H1 (cell line): ENCODE measurements around the gene SCARF1. TPM values are rescaled to one million over a fixed set of nuclear protein-coding genes. Genes with fewer than 3 reads are reported as not detected.
"Not testable (repeated sequence)": the region's sequence is repeated elsewhere in the genome, so short reads cannot be mapped to it uniquely, and the experiment has no call there.

Experiments used
- CTCF ChIA-PET: fragments of 300-600 bp; sonication (Branson Sonifier 250); formaldehyde crosslinking; loops from one replicate; lab custom pipeline; 2021; ENCODE audit not compliant: partially characterized antibody; lab: Charles Lee
- POLR2A ChIA-PET: fragments of 300-600 bp; sonication (Branson Sonifier 250); formaldehyde crosslinking; loops from one replicate; lab custom pipeline; 2021; ENCODE audit warnings: inconsistent platforms; ENCODE audit not compliant: partially characterized antibody; lab: Charles Lee
- DNase-seq, 2 experiments: peaks; one replicate each; pipeline versions ENCODE4 v3.0.0 to v3.0.0-alpha.2; 2010 to 2022; ENCODE audit warnings: low spot score in 2 of 2, low read depth in 1 of 2, mixed read lengths in 1 of 2
- FAIRE-seq: peaks from 2 replicates; lab custom pipeline; 2011; peaks lifted over from hg19 to GRCh38; lab: Jason Lieb, UNC
- H2AFZ ChIP-seq: 2 replicates; pipeline ENCODE4 v1.8.1; 2012; ENCODE audit warnings: low read length, inconsistent platforms
- H2AK5ac ChIP-seq: 2 replicates; pipeline ENCODE4 v1.6.1; 2013; ENCODE audit warnings: low read depth, low read length
- H2BK120ac ChIP-seq: replicated peaks from 2 replicates; pipeline ENCODE3; 2013; ENCODE audit warnings: low read depth, low read length, inconsistent platforms
- H2BK12ac ChIP-seq: 2 replicates; pipeline ENCODE4 v1.6.1; 2013; ENCODE audit warnings: low read depth, low read length
- H2BK15ac ChIP-seq: 2 replicates; pipeline ENCODE4 v1.6.1; 2013; ENCODE audit warnings: low read length
- H2BK20ac ChIP-seq: 2 replicates; pipeline ENCODE4 v1.6.1; 2013; ENCODE audit warnings: low read length
- H2BK5ac ChIP-seq: 2 replicates; pipeline ENCODE4 v1.6.1; 2013; ENCODE audit warnings: low read depth, low read length
- H3K14ac ChIP-seq: 2 replicates; pipeline ENCODE4 v1.6.1; 2013; ENCODE audit warnings: inconsistent platforms; ENCODE audit not compliant: insufficient read length
- H3K18ac ChIP-seq: 2 replicates; pipeline ENCODE4 v1.6.1; 2013; ENCODE audit warnings: low read length; ENCODE audit errors: extremely low read depth
- H3K23ac ChIP-seq: 2 replicates; pipeline ENCODE4 v1.6.1; 2013; ENCODE audit warnings: inconsistent platforms; ENCODE audit not compliant: insufficient read length
- H3K23me2 ChIP-seq: 2 replicates; pipeline ENCODE4 v1.6.1; 2013; ENCODE audit warnings: low read depth, low read length
- H3K27ac ChIP-seq: 2 replicates; pipeline ENCODE4 v1.6.1; 2011; ENCODE audit warnings: low read depth, low read length, inconsistent platforms
- H3K27me3 ChIP-seq, 4 experiments: replicated peaks in 1 of 4; 1 replicate in 1 of 4; 2 replicates in 3 of 4; pipeline versions ENCODE4 v1.6.1 to v1.8.1; 2011 to 2013; ENCODE audit warnings: low read length in 3 of 4, mild to moderate bottlenecking in 3 of 4, inconsistent platforms in 2 of 4, mixed read lengths in 2 of 4, moderate library complexity in 1 of 4; ENCODE audit not compliant: control insufficient read depth in 3 of 4, insufficient read depth in 3 of 4; ENCODE audit errors: extremely low read depth in 1 of 4
- H3K36me3 ChIP-seq, 4 experiments: 2 replicates each; pipeline versions ENCODE4 v1.6.1 to v1.8.1; 2011 to 2013; ENCODE audit warnings: mild to moderate bottlenecking in 4 of 4, low read length in 3 of 4, moderate library complexity in 2 of 4, control low read depth in 1 of 4, inconsistent platforms in 1 of 4; ENCODE audit not compliant: insufficient read depth in 4 of 4, control insufficient read depth in 2 of 4
- H3K4ac ChIP-seq: replicated peaks from 2 replicates; pipeline ENCODE3; 2013; ENCODE audit warnings: low read length, low read depth, mixed read lengths, inconsistent platforms; ENCODE audit not compliant: insufficient read length
- H3K4me1 ChIP-seq, 4 experiments: replicated peaks in 1 of 4; 1 replicate in 1 of 4; 2 replicates in 3 of 4; pipeline versions ENCODE4 v1.6.1 to v1.8.1; 2011 to 2013; ENCODE audit warnings: low read length in 3 of 4, inconsistent platforms in 2 of 4, mixed read lengths in 1 of 4; ENCODE audit not compliant: insufficient read depth in 4 of 4, control insufficient read depth in 3 of 4
- H3K4me2 ChIP-seq, 2 experiments: 2 replicates each; pipeline versions ENCODE4 v1.6.1 to v1.8.1; 2011 to 2013; ENCODE audit warnings: low read depth in 2 of 2, low read length in 2 of 2, control low read depth in 1 of 2, inconsistent platforms in 1 of 2, mild to moderate bottlenecking in 1 of 2; ENCODE audit not compliant: insufficient read depth in 1 of 2
- H3K4me3 ChIP-seq, 4 experiments: fragments of 200-600, 300-600 bp in 1 of 4; sonication (generic), shearing (Covaris generic), sonication (Bioruptor Twin) in 1 of 4; 2 replicates each; pipeline versions ENCODE4 v1.5.1 to v1.8.1; 2011 to 2016; ENCODE audit warnings: low read length in 4 of 4, low read depth in 3 of 4, control low read depth in 2 of 4, inconsistent platforms in 2 of 4, mild to moderate bottlenecking in 2 of 4, mixed read lengths in 1 of 4, moderate library complexity in 1 of 4; ENCODE audit not compliant: insufficient read depth in 2 of 4; ENCODE audit errors: extremely low read depth in 1 of 4
- H3K56ac ChIP-seq: replicated peaks from 2 replicates; pipeline ENCODE3; 2013; ENCODE audit warnings: low read depth, mild to moderate bottlenecking, mixed read lengths, low read length, inconsistent platforms; ENCODE audit not compliant: insufficient read length
- H3K79me1 ChIP-seq: 2 replicates; pipeline ENCODE4 v1.6.1; 2013; ENCODE audit warnings: low read depth, low read length, control low read depth
- H3K79me2 ChIP-seq, 2 experiments: 2 replicates each; pipeline versions ENCODE4 v1.6.1 to v1.8.1; 2012 to 2013; ENCODE audit warnings: low read length in 2 of 2, mild to moderate bottlenecking in 2 of 2, inconsistent platforms in 1 of 2; ENCODE audit not compliant: insufficient read depth in 2 of 2, control insufficient read depth in 1 of 2
- H3K9ac ChIP-seq, 4 experiments: replicated peaks in 1 of 4; 1 replicate in 1 of 4; 2 replicates in 3 of 4; pipeline versions ENCODE4 v1.6.1 to v1.8.1; 2011 to 2013; ENCODE audit warnings: low read depth in 3 of 4, low read length in 3 of 4, control low read depth in 2 of 4, mild to moderate bottlenecking in 2 of 4, moderate library complexity in 2 of 4, inconsistent platforms in 1 of 4; ENCODE audit errors: extremely low read depth in 1 of 4
- H3K9me3 ChIP-seq, 2 experiments: 2 replicates each; pipeline versions ENCODE4 v1.6.1 to v1.8.1; 2012 to 2013; ENCODE audit warnings: mild to moderate bottlenecking in 2 of 2, moderate library complexity in 2 of 2, control low read depth in 1 of 2, inconsistent platforms in 1 of 2, low read depth in 1 of 2, low read length in 1 of 2, mixed read lengths in 1 of 2; ENCODE audit not compliant: insufficient read depth in 2 of 2
- H4K20me1 ChIP-seq, 2 experiments: replicated peaks in 1 of 2; 2 replicates each; pipeline versions ENCODE3 to v1.8.1; 2011 to 2013; ENCODE audit warnings: inconsistent platforms in 2 of 2, low read length in 2 of 2, mild to moderate bottlenecking in 1 of 2; ENCODE audit not compliant: insufficient read depth in 2 of 2, control insufficient read depth in 1 of 2
- H4K5ac ChIP-seq: 2 replicates; pipeline ENCODE4 v1.6.1; 2013; ENCODE audit warnings: low read length, low read depth, mixed read lengths, inconsistent platforms; ENCODE audit not compliant: insufficient read length
- H4K8ac ChIP-seq: 2 replicates; pipeline ENCODE4 v1.8.0; 2013; ENCODE audit warnings: mild to moderate bottlenecking, moderate library complexity, low read length, inconsistent platforms; ENCODE audit not compliant: insufficient read depth; ENCODE audit errors: extremely low read depth
- H4K91ac ChIP-seq: replicated peaks from 2 replicates; pipeline ENCODE3; 2013; ENCODE audit warnings: low read length, mixed read lengths, inconsistent platforms; ENCODE audit not compliant: insufficient read length
- BACH1 ChIP-seq: IDR thresholded peaks from 2 replicates; pipeline ENCODE4 v1.6.1; 2012; ENCODE audit warnings: low read length, improper control_type of control experiment
- CTBP2 ChIP-seq: IDR thresholded peaks from 2 replicates; pipeline ENCODE4 v1.7.0; 2011; ENCODE audit warnings: borderline replicate concordance, mild to moderate bottlenecking, moderate library complexity, mixed read lengths, low read length; ENCODE audit not compliant: insufficient read depth, insufficient read length
- GTF2F1 ChIP-seq: IDR thresholded peaks from 2 replicates; pipeline ENCODE4 v1.6.1; 2012; ENCODE audit warnings: low read depth, low read length, improper control_type of control experiment, borderline replicate concordance
- JUND ChIP-seq: IDR thresholded peaks from 2 replicates; pipeline ENCODE4 v1.6.1; 2011; ENCODE audit warnings: mild to moderate bottlenecking, improper control_type of control experiment, low read length
- SAP30 ChIP-seq: fragments of 300-600 bp; sonication (generic); IDR thresholded peaks from 2 replicates; pipeline ENCODE4 v1.7.1; 2012; ENCODE audit warnings: low read length, moderate library complexity, mild to moderate bottlenecking, inconsistent platforms; ENCODE audit not compliant: insufficient read depth, insufficient replicate concordance
- SIX5 ChIP-seq: IDR thresholded peaks from 2 replicates; pipeline ENCODE4 v1.6.1; 2011; ENCODE audit warnings: mild to moderate bottlenecking, low read depth, low read length
- YY1 ChIP-seq: IDR thresholded peaks from 2 replicates; pipeline ENCODE4 v1.6.1; 2011; ENCODE audit warnings: low read depth, mild to moderate bottlenecking, low read length
- WGBS, 2 experiments: shearing (Covaris generic) in 1 of 2; methylation state at CpG; one replicate each; pipeline versions ENCODE4 v1.1.6 to v1.1.7; 2013 to 2015; ENCODE audit warnings: low lambda C conversion rate in 2 of 2, mixed read lengths in 2 of 2, inconsistent platforms in 1 of 2, low coverage in 1 of 2, missing lambda C conversion rate in 1 of 2; ENCODE audit not compliant: insufficient replicate concordance in 2 of 2, insufficient coverage in 1 of 2, insufficient read length in 1 of 2; ENCODE audit errors: extremely low coverage in 1 of 2, missing lambda C conversion rate in 1 of 2; 5-methylcytosine and 5-hydroxymethylcytosine counted together
- polyA plus RNA-seq, 7 experiments: library from polyadenylated mRNA; depleted of rRNA in 3 of 7; stranded (reverse) in 5 of 7; unstranded in 2 of 7; fragments of >200 nt in 5 of 7; fragments of 200-250 nt in 2 of 7; gene quantifications; 1 replicate in 5 of 7; 2 replicates in 1 of 7; 4 replicates in 1 of 7; pipeline versions ENCODE4 v1.2.1 to v1.2.3, GENCODE V29; 2011 to 2013; ENCODE audit warnings: missing spikeins in 2 of 7, mixed read lengths in 2 of 7
- total RNA-seq: library from RNA; stranded (reverse); fragmentation: NEBNext Ultra II Directional; extraction: Animal tissue kit (Norgen Biotek cat#: 25700); gene quantifications from 2 replicates; pipeline ENCODE4 v1.2.1, GENCODE V29; 2021

Gene SCARF1
- total and polyA plus RNA-seq, 2 of the 8 experiments (the other 6 are each of a cell fraction or from before 2014, with no cell fraction given), result 1.1 to 1.6 TPM

- TF ChIP-seq SIX5 (no peak), JUND (no peak), GTF2F1 (no peak), CTBP2 (no peak), BACH1 (no peak), YY1 (no peak), SAP30 (no peak)
- TF ChIP-seq, all 59 proteins: peak for 0
Observed at GRCh38 chr17:1690544-1691221, 45.2 kb upstream of the SCARF1 start (continued).

GRCh38 chr17:1688405-1688804, 42.9 kb upstream of the SCARF1 start:
- H2AFZ ChIP-seq, H3K27me3 ChIP-seq, H2BK15ac ChIP-seq, H2BK12ac ChIP-seq, H3K4me3 ChIP-seq, H3K23ac ChIP-seq, H3K79me1 ChIP-seq, H3K14ac ChIP-seq, DNase-seq, H3K27ac ChIP-seq, H2AK5ac ChIP-seq, H2BK5ac ChIP-seq, H4K8ac ChIP-seq, H4K91ac ChIP-seq, H2BK20ac ChIP-seq, H3K79me2 ChIP-seq, H3K23me2 ChIP-seq, H4K20me1 ChIP-seq, H3K4me1 ChIP-seq, FAIRE-seq, H3K36me3 ChIP-seq, H3K56ac ChIP-seq, H3K18ac ChIP-seq, H3K4me2 ChIP-seq, H3K4ac ChIP-seq, H3K9ac ChIP-seq, H4K5ac ChIP-seq, H2BK120ac ChIP-seq: not testable (repeated sequence)
- CTCF ChIA-PET, result interaction anchor here (0.6 to 1.2 kb wide), 4 partner anchors 15 to 383 kb away, joined by 3 to 4 read pairs (median 3); no protein-coding TSS in a partner anchor
- POLR2A ChIA-PET, result interaction anchor here (1.3 kb wide), 1 partner anchor 20 kb away, joined by 4 read pairs; no protein-coding TSS in a partner anchor
- peaks cover 0 to 12% of the 10 kb centered on the region in 2 experiments; a peak in 1 of 4 replicates for H3K9me3 ChIP-seq
- WGBS, 2 experiments, result 85% methylated on average over 6 of the region's 6 CpGs; no CpG with 5 or more reads in 1 of the 2 experiments
